ENCODE measurements around the gene FOXA3.

FOXA3 gene

DNA sequence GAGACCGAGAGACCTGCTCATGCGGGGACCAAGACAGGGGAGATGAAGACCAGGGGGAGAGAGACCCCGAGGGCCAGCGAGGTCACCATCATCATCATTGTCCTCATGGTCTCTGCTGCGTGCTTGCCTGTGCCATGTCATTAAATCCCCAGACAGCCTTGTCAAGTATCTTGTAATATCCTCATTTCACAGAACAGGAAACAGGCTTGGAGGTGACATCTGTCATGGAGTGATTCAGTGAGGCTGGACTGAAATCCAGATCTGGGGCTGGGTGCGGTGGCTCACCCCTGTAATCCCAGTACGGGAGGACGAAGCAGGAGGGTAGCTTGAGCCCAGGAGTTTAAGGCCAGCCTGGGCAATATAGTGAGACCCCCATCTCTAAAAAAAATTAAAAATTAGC is 56.3 kb downstream of the FOXA3 start:
- no peak overlapping the region for H3K4me3 ChIP-seq (IDR thresholded peaks at IDR 0.05; ENCODE audit: insufficient read depth, low read depth, low read length)
- H3K27me3 ChIP-seq (ENCODE audit: insufficient read depth, low read depth): peaks cover 75% of the 10 kb centered on the region
- no peak for TF ChIP-seq CTCF (conservative IDR thresholded peaks at IDR 0.05; ENCODE audit: low read depth, low read length)
- no peak overlapping the region for H3K4me2 ChIP-seq
- no peak overlapping the region for H2AFZ ChIP-seq (ENCODE audit: low read depth)
- H4K20me1 ChIP-seq (ENCODE audit: insufficient read depth): no peaks in the 10 kb centered on the region
- no peak overlapping the region for H3K9ac ChIP-seq
- no peak overlapping the region for H3K27ac ChIP-seq
- no peaks in the 10 kb centered on the region for H3K36me3 ChIP-seq (ENCODE audit: insufficient read depth)
- H3K79me2 ChIP-seq (ENCODE audit: insufficient read depth, low read depth): no peaks in the 10 kb centered on the region
- no peaks in the 10 kb centered on the region for H3K4me1 ChIP-seq (ENCODE audit: low read depth, poor library complexity, severe bottlenecking)

DNA sequence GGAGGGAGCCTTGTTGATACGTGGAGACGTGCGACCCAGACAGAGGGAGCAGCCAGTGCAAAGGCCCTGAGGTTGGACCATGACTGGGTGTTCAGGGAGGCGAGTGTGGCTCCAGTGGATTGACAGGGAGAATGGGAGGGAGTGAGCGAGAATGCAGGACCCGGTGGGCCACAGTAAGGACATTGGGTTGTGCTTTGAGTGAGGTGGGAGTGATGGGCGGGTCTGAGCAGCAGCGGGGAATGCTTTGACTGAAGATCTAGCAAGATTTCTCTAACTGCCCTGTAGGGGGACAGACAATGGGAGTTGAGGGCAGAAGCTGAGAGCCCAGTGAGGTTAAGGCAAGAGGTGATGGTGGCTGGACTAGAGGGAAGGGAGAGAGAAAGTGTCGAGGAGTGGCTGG is 58.2 kb downstream of the FOXA3 start:
- Histone ChIP-seq H3K36me3 (ENCODE audit: insufficient read depth) (no peaks in the 10 kb centered on the region), H2AFZ (ENCODE audit: low read depth) (no peak overlapping the region), H3K4me3 (IDR thresholded peaks at IDR 0.05; ENCODE audit: insufficient read depth, low read depth, low read length) (no peak overlapping the region)

More for the DNA sequence above, 58.2 kb downstream of the FOXA3 start:
- Histone ChIP-seq H4K20me1 (ENCODE audit: insufficient read depth) (no peaks in the 10 kb centered on the region), H3K4me2 (no peak overlapping the region), H3K4me1 (ENCODE audit: low read depth, poor library complexity, severe bottlenecking) (no peaks in the 10 kb centered on the region), H3K27ac (no peak overlapping the region), H3K27me3 (ENCODE audit: insufficient read depth, low read depth) (peaks cover 57% of the 10 kb centered on the region), H3K79me2 (ENCODE audit: insufficient read depth, low read depth) (no peaks in the 10 kb centered on the region), H3K9ac (no peak overlapping the region)
- no peak for TF ChIP-seq CTCF (conservative IDR thresholded peaks at IDR 0.05; ENCODE audit: low read depth, low read length)

All from KMS-11 (cell line).